ENCODE data around the gene NUP160. TPM values are rescaled to one million over a fixed set of nuclear protein-coding genes. Genes with fewer than 3 reads are reported as not detected.

NUP160 gene
- total and polyA plus RNA-seq, 10 of the 15 experiments (the other 5 are each of a cell fraction or from before 2014, with no cell fraction given), result 24.0 to 87.6 (median 54.6) TPM

- no peak for TF ChIP-seq E2F4 (IDR thresholded peaks at IDR 0.05; ENCODE audit: low read depth, low read length)
- no peak for TF ChIP-seq RCOR1 (conservative IDR thresholded peaks at IDR 0.05; ENCODE audit: low read depth, low read length)
- TF ChIP-seq POLR2AphosphoS5 (IDR thresholded peaks at IDR 0.05; ENCODE audit: low read length), result peak; percentile 58; the same call in 1 of the 2 replicates
- no peak for TF ChIP-seq PRDM15 (CRISPR knock-in tag; IDR thresholded peaks at IDR 0.05)
- no peak for TF ChIP-seq HSF1 (IDR thresholded peaks at IDR 0.05; ENCODE audit: low read depth, low read length)
- no peak for TF ChIP-seq POLR2AphosphoS2 (IDR thresholded peaks at IDR 0.05; ENCODE audit: low read depth, low read length)
- peak; percentile 82 for TF ChIP-seq DPF2 (IDR thresholded peaks at IDR 0.05)
- no peak for TF ChIP-seq BRCA1 (IDR thresholded peaks at IDR 0.05; ENCODE audit: low read depth, low read length)
- TF ChIP-seq KDM1A (IDR thresholded peaks at IDR 0.05; ENCODE audit: borderline replicate concordance), result no peak
- TF ChIP-seq BCL3 (IDR thresholded peaks at IDR 0.05; ENCODE audit: borderline replicate concordance, insufficient read depth, low read depth, low read length, poor library complexity, severe bottlenecking), result no peak
- TF ChIP-seq NFYB (IDR thresholded peaks at IDR 0.05; ENCODE audit: insufficient read depth, low read depth, low read length), result no peak
- no peak for TF ChIP-seq SRF (IDR thresholded peaks at IDR 0.05; ENCODE audit: low read depth in 2 of 2, low read length in 2 of 2)
- no peak for TF ChIP-seq HCFC1 (IDR thresholded peaks at IDR 0.05; ENCODE audit: low read length)
- TF ChIP-seq TARDBP (IDR thresholded peaks at IDR 0.05; ENCODE audit: borderline replicate concordance), result no peak
- no peak for TF ChIP-seq SREBF1 (IDR thresholded peaks at IDR 0.05; ENCODE audit: low read length)
- TF ChIP-seq PAX5 (IDR thresholded peaks at IDR 0.05; ENCODE audit: borderline replicate concordance, low read depth, low read length), result no peak
- no peak for TF ChIP-seq CTCF (IDR thresholded peaks at IDR 0.05 in 2 of 3, conservative IDR thresholded peaks at IDR 0.05 in 1 of 3; ENCODE audit: control insufficient read depth in 2 of 3, extremely low read depth in 1 of 3, insufficient read depth in 1 of 3, low read depth in 3 of 3, low read length in 3 of 3)
- no peak for TF ChIP-seq RBBP5 (conservative IDR thresholded peaks at IDR 0.05)
- TF ChIP-seq RFX5 (IDR thresholded peaks at IDR 0.05; ENCODE audit: low read depth, low read length), result no peak
Measured at GRCh38 chr11:47766509-47767227, 81.5 kb downstream of the NUP160 start (continued).

Measured in GM12878 (cell line).